GM21528 (cell line): ENCODE measurements around the gene POLE4.

ENCODE experiments used
- ATAC-seq: cut with Tn5 transposase; IDR thresholded peaks from one replicate; pipeline ENCODE4 v1.9.1; 2021; ENCODE audit warnings: mild to moderate bottlenecking, moderate library complexity; ENCODE audit not compliant: unreplicated experiment, low FRiP score

POLE4 gene

GRCh38 chr2:74939919-74940812 lies 18.3 kb upstream of the POLE4 start:
- no peak for ATAC-seq

DNA sequence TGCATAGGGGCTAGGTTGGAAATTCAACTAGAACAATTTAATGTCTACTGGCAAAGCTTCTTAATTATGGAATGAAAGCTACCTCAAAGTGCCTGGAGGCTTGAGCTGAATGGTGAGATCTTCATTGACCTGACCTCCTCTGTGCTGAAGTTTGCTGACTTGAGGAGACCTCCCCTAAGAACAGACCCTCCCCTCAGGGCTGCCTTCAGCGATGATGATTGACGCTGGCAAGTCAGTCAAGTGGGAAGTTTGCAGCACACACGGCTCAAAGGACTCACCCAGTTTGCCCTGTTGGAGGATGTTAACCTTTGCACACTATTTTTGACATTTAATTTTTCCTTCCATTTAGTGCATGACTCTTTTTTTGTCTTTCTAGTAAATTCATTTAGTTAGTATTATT lies 17.2 kb upstream of the POLE4 start:
- no peak for ATAC-seq

DNA sequence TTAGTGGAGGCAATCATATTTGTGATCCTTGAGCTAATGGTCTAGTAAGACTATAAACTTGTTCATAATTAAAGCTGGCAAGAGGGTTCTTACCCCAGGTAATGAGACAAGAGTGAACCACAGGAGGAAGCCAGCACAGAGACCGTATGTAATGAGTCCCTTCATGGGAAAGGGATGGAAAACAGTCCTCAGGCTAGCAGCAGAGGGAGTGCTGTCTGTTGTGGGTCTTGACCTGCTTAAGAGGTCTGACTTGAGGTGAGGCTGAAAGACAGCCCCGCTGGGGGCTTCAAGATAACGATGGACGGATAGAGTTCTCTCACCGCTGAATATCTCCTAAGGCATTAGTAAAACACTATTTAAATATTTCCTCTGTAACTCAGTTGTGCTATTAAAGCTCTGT lies 16.2 kb upstream of the POLE4 start:
- no peak for ATAC-seq

DNA sequence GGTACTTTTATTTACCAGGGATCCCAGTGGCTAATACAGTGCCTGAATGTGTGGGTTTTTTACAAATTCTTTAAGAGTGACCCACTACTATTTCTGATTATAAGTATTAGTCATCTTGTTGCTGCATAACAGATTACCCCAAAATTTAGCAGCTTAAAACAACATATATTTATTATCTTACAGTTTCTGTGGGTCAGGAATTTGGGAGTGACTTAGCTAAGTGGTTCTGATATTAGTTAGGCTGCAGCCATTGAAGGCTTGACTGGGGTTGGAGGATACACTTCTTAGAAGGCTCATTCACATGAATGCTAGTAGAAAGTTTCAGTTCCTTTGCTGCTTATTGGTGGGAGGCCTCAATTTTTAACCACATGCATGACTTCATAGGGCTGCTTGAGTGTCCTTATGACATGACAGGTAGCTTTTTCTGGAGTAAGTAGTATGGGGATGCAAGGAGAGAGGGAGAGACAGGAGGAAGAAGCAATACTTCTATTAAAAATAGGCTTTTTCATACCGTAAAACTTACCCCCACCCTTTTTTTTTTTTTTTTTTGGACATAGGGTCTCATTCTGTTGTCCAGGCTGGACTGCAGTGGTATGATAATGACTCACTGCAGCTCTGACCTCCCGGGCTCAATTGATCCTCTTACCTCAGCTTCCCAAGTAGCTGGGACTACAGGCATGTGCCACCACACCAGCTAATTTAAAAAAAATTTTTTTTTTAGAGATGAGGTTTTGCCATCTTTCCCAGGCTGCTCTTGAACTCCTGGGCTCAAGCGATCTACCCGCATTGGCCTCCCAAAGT lies 13.3 kb upstream of the POLE4 start:
- ATAC-seq, result peak; percentile 99

DNA sequence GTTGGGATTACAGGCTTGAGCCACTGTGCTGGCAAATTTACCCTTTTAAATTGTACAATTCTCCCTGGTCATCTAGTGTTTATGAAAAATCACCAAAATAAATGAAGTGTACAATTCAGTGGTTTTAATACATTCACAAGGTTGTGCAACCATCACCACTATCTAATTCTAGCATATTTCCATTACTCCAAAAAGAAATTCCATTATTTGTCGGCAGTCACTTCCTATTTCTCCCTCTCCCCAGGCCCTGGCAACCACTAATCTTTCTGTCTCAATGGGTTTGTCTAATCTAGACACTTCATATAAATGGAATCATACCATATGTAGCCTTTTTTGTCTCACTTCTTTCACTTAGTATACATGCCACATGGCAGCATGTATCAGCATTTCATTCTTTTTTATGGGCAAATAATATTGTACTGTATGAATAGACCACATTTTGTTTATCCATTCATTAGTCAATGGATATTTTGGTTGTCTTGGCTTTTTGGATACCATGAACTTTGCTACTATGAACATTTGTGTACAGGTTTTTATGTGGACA lies 12.6 kb upstream of the POLE4 start:
- no peak for ATAC-seq

DNA sequence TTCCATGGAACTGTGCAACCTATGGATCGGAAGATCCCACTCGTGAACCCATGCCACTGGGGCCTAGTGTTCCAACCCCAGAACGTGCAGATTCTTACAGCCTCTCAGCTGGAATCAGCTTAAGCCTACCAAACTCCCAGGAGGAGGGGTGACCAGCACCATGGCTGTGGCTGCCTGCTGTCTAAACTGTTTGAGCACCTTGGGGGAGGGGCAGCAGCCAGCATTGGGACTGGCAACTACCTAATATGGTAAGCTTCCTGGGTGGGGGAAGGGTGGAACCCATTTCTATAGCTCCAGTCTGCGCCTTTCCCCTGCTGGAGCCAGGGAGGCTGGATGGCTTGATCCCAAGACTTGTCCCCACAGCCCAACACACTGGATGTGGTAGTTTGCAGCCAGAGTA lies 10.7 kb upstream of the POLE4 start:
- no peak for ATAC-seq

DNA sequence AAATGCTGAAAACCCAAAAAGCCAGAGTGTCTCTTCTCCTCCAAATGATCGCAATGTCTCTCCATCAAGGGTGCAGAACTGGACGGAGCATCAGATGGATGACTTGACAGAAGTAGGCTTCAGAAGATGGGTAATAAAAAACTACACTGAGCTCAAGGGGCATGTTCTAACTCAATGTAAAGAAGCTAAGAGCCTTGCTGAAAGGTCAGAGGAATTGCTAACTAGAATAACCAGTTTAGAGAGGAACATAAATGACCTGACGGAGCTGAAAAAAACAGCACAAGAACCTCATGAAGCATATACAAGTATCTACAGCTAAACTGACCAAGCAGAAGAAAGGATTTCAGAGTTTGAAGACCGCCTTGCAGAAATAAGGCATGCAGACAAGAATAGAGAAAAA lies 9.7 kb upstream of the POLE4 start:
- ATAC-seq, result no peak

- no peak for ATAC-seq
These were observed 7.2 kb upstream of the POLE4 start for GRCh38 chr2:74951211-74951754.

DNA sequence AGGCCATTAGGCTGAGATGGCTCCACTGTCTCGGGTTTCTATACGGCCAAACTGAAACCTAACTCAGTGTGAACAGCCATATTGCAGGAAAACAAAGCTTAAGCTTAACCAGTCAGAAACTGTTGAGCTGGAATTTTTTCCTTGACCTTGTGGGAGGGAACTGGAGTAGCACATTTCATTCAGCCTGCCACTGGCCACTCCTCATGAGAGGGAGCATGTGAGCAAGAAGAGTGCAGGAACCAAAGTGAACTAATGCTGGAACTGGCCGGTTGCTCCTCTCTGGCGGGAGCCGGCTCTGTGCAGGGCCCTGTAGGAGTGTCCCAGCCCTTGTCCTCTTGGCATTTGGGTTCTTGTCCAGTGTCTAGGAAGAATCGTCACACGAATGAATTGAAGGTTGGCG lies 5.9 kb upstream of the POLE4 start:
- ATAC-seq, result no peak

- no peak for ATAC-seq
These were observed 4.5 kb upstream of the POLE4 start for GRCh38 chr2:74953796-74954499.

DNA sequence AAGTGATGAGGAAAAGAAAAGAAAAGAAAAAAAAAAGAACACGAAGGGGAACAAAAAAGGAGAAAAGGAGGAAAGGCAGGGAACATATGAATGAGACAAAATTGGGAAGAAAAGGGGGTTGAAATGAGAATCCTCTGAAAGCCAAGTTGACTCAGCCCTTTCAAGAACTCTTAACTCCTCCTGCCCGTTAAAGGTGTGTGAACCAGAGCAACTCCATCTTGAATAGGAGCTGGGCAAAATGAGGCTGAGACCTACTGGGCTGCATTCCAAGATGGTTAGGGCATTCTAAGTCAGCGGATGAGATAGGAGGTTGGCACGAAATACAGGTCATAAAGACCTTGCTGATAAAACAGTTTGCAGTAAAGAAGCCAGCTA lies 4.0 kb upstream of the POLE4 start:
- no peak for ATAC-seq

GRCh38 chr2:74957886-74958273 lies 563 bp upstream of the POLE4 start:
- ATAC-seq, result no peak

DNA sequence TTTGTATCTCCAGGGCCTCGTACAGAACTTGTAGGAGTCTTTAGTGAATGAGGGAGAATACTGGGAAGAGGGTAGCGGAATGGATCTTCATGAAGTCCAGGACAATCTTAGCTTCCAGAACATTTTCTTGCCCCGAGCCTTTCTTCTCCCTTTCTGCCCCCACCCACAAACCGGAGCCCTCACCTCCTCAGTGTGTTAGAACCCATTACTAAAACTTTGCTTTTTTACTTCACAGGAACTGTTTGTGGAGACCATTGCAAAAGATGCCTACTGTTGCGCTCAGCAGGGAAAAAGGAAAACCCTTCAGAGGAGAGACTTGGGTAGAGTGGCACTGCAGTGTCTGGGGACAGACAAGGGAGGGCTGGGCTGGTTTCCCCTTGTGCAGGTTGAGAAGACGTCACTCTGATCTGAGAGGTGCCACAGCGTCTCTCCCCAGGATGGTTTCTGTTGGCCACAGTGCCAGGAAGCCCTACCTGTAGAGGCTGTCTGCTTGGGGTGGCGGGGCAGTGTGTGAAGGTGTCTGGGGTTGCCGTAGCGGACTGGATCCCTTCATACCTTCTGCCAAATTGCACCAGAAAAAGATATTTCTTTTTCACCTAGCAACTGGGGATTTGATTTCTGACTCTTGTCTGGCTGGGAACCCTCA lies 786 bp downstream of the POLE4 start:
- no peak for ATAC-seq

DNA sequence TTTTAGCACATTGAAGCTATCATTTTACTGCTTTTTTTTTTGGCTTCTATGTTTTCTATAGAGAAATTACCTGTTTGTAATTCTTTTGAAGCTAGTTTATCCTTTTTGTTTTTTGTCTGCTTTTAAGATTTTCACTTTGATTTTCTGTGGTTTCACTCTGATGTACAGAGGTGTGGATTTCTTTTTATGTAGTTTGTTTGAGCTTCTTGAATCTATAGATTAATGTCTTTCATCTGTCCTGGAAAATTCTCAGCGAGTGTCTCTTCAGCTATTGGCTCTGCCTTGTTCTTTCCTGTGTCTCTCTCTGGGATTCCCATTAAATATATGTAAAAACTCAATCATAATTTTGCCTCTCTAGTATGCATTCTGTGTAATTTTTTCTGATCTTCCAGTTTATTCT lies 8.4 kb downstream of the POLE4 start:
- no peak for ATAC-seq

- ATAC-seq, result no peak
These were observed 16.6 kb downstream of the POLE4 start for GRCh38 chr2:74975016-74975415.

- ATAC-seq, result no peak
These were observed 21.4 kb downstream of the POLE4 start for GRCh38 chr2:74979844-74980243.

DNA sequence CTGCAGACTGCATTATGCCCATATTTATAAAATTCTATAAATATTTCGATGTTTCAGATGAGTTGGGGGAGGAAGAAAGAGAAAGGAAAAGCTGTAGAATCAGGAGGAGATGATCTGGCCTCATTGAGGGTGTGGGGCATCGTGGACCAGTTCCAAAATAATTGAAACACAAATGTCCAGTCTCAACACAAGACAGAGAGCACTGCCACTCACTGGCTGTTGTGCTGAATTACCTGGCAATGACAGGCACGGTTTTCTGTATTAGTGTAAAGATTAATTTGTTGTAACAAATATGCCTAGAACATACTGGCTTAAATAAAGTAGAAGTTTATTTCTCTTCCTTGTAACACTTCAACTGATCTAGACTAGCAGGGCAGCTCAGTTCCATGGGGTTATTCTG lies 24.1 kb downstream of the POLE4 start:
- no peak for ATAC-seq

- no peak for ATAC-seq
These were observed 25.4 kb downstream of the POLE4 start for GRCh38 chr2:74983631-74984392.

- ATAC-seq, result no peak
These were observed 26.6 kb downstream of the POLE4 start for GRCh38 chr2:74984947-74985637.
